Measurements from ENCODE around the gene MGAT5.
"Not testable (repeated sequence)": the region's sequence is repeated elsewhere in the genome, so short reads cannot be mapped to it uniquely, and the experiment has no call there.

Gene MGAT5

DNA sequence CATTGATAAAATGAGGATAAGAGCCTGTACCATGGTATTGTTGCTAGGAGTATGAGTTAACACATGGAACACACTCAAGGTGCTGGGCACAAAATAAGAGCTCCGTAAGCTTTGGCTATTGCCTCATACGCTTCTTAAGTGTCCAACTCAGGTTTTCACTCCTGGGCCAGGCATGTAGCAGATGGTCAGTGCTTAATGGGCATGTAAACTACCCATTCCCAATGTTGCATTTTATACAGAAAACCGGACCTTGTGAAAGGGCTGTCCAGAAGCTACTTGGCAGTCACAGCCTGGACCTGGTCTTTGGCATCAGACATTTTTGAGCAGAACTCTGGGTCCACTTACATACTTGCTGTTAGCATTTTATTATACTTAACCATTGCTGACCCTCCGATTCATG is 26.9 kb downstream of the MGAT5 start:
- DNase-seq: no peak

- DNase-seq: peak; percentile 39
These were observed 28.0 kb downstream of the MGAT5 start for GRCh38 chr2:134281815-134282419.

DNA sequence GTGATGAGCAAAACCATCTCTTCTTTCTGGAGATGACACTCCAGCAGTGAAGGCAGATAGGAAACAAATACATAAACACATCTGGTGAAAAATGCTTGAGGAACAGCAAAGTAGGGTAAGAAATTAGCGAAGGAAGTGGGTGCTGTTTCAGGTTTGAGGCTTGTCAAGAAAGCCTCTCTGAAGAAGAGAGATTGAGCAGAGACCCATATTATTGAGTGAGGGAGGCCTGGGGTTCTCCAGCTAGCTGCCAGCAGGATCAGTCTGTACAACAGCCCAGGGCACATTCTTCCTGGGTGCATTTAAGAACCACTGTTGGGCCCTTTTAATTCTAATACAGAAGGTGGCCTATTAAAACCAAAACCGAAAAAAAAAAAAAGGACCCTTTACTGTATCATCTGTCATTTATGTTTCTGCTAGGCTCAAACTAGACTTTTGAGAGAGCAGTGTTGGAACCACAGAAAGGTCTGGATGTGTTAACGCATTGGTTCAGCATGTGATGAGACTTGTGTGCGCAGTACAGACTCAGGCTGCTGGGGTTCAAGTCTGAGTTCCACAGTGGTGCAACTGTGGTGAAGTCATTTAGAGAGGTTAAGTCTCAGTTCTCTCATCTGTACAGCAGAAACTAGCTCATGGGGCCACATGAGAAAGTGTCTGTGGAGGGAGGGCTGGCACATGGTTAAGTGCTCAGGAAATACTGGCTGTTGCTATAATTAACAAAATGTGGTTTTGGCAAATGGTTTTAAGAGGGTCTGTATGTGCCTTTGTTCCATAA is 28.9 kb downstream of the MGAT5 start:
- peak; percentile 84 for DNase-seq

DNA sequence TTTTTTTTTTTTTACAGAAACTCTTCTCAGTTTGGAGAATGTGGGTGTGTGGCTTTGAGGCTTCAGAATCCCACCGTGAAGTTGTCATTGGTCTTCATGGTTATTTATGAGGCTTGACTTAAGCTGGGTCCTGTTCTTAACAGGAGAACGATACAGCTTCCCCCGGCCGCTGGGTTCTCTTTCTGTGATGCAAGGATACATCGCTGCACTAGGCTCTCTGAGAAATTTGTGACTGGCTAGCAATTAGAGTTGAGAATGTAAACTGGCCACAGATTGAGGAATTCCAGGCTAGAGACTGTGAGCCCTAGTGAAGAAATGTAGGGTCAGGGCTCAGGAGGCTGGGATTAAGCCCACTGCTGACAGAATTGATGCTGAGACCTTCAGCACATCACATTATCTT is 29.8 kb downstream of the MGAT5 start:
- no peak for DNase-seq

DNA sequence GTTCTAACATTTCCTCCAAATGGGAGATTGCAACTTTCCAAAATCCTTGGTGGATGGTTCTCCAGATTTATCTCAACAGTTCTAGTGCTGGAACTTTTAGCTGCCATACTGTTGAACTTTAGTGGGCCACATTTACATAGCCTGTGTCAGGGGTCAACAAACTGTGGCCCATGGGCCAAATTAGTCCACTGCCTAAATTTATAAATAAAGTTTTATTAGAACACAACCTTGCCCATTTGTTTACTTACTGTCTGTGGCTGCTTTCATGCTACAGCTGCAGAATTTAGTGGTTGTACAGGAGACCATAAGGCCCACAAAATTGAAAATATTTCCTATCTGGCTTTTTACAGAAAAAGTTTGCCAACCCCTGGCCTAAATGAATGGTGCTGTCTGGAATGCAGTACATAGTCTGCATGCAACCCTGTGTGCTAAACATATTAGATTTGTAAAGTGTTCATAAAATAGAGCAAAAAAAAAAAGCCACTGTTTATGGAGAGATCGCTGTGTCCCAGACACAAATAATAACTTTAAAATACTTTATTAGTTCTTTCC is 30.3 kb downstream of the MGAT5 start:
- DNase-seq: no peak

- DNase-seq: peak; percentile 67
These were observed 33.5 kb downstream of the MGAT5 start for GRCh38 chr2:134287323-134287722.

GRCh38 chr2:134288814-134289213 is 34.9 kb downstream of the MGAT5 start:
- DNase-seq: peak; percentile 56

- peak; percentile 25 for DNase-seq
These were observed 35.4 kb downstream of the MGAT5 start for GRCh38 chr2:134289225-134289624.

DNA sequence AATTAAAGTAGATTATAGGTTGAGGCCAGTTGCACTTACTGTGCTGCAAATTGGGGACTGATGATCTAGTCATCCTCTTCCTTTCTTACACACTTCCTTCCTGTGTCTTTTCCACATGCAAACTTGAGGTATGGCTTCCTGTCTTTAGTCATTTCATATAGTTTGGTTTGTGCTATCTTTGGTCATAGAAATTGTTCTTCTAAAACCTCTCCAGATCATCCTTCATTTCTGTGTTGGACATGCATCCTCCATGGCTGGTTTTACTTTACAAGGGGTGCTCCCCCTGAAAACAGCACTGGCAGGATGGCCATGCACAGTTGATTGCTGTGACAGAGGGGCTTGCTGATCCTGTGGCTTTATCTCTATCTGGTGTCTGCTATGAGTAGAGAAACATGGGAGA is 36.5 kb downstream of the MGAT5 start:
- peak; percentile 83 for DNase-seq

- DNase-seq: no peak
These were observed 38.6 kb downstream of the MGAT5 start for GRCh38 chr2:134292514-134292913.

GRCh38 chr2:134293719-134294537 is 40.1 kb downstream of the MGAT5 start:
- no peak for DNase-seq

DNA sequence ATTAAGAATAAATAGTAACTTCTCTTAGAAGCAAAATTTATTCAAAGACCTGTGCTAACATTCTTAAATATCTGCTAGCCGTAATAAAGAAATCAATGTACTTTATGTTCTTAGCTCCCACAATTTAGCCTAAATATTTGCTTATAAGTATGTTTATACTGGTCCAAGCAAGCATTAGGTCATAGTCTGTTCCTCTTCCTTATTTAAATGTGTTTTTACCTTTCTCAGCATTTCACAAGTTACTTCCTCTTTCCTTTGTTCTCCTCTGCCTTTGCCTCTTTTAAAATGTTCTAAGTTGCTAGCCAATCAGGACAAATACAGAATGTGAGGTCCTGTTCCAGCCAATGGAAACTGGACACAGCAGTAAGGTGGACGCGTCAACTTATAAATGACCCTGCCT is 40.7 kb downstream of the MGAT5 start:
- DNase-seq: not testable (repeated sequence)

DNA sequence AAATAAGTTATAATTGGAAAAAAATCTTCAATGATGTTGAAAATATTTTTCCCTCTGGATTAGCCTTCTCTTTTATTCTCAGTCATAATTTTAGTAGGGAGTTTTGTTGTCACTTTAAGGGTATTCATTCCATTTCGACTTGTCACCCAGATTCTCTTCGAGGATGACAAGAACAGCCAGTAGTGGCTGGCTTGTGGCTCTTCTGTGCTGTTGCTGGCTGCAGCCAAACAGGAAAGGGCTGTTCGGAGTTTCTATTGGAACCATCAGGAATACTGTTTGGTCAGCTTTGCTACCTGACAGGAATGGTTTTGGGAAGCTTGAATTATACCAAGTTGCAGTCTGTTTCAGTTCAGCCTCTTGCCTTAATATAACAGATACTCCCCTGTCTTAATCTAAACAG is 41.6 kb downstream of the MGAT5 start:
- no peak for DNase-seq

DNA sequence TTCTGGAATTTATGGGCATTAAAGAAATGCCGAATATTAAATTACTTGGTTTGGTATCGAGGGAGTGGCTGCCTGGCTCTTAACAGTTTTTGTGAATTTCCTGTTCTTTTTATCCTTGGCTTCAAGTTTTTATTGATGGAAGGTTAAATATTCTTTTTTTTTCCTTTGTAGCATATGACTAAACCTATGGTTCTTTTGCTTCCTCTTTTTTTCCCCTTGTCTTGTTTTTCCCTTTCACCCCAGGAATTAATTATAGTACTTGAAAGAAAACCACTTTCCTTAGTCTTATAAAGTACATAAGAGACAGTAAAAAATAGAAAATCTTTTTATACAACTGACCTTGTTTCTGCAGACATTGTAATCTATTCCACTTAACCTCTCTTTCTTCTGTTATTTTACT is 42.4 kb downstream of the MGAT5 start:
- no peak for DNase-seq

- DNase-seq: no peak
These were observed 45.5 kb downstream of the MGAT5 start for GRCh38 chr2:134299334-134299733.

GRCh38 chr2:134300585-134300984 is 46.7 kb downstream of the MGAT5 start:
- DNase-seq: no peak

GRCh38 chr2:134301099-134301927 is 47.4 kb downstream of the MGAT5 start:
- peak; percentile 70 for DNase-seq

- DNase-seq: no peak
These were observed 48.0 kb downstream of the MGAT5 start for GRCh38 chr2:134301928-134302260.

DNA sequence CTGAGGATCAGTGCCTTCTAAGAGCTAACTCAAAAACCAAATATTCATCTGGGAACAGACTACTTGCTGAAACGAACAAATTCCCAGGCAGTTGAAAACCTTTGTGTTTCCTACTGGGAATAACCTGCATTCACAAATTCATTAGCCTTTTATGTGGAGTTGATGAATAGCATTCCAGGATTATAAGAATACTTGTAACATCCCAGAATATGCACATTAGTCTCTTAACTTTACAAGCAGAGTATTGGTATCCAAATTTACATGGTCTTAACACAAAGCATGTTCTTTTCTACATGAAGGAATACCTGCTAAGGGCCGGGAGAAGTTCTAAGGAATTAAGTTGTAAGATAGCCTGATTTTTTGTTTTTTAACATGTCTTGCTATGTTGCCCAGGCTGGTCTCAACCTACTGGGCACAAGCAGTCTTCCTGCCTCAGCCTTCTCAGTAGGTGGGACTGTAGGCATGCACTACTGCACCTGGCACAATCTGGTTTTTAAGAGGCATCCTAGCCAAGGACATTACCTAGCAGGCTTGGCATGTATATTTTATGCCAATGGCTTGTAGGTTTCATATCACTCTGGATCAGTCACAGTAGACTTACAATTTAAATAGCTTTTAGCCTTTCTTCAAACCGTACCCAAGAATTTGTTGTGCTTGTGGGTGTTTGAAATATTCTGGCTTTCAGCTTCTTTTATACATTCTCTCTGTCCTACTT is 50.7 kb downstream of the MGAT5 start:
- no peak for DNase-seq

GRCh38 chr2:134305109-134305491 is 51.2 kb downstream of the MGAT5 start:
- no peak for DNase-seq

DNA sequence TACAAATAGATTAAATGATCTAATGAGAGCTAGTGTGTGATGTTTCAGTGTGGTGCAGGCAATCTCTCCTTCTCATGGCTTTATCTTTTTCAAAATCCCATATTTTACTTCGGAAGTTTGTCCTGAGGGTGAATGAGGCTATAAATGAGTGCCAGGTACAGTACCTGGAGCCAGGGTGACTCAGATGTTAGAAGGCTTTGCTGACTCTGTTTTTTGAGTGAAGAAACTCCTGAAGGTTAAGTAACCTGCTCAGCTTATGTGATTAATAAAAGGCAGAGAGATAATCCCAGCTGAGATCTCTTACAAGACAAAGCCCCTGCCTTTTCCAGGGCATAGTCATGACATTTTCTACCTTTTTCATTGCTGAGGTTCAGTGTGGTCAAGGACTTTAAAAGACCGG is 52.6 kb downstream of the MGAT5 start:
- DNase-seq: no peak

DNA sequence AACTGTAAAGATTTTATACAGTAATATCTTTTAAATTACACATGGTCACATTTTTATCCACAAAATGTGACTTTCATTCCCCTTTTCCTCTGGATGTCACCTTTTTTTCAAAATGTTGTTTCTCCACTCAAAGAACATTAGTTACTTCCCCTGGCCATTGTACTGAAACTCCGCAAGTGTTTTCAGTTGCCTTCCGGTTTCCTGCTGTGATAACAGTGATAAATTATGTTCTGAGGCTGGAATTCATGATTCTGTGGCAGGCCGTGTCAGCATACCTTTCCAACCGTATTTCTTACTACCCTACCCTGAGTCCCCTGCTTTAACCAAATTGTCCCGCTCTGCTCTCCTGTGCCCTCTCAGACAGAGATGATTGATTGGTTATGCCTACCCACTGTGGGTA is 53.5 kb downstream of the MGAT5 start:
- DNase-seq: no peak
